Nephron progenitor cell (in vitro differentiated cells): ENCODE measurements around the gene CRYGC.

ENCODE experiments used
- DNase-seq: peaks from one replicate; pipeline ENCODE4 v3.0.0; 2021
- H3K27ac Mint-ChIP-seq: 2 replicates; pipeline ENCODE4 v1.8.0; 2021; ENCODE audit warnings: mild to moderate bottlenecking, moderate library complexity, mixed read lengths
- H3K27me3 Mint-ChIP-seq: 2 replicates; pipeline ENCODE4 v1.8.0; 2021; ENCODE audit warnings: mild to moderate bottlenecking, low read depth, mixed read lengths; ENCODE audit not compliant: poor library complexity
- H3K36me3 Mint-ChIP-seq: 2 replicates; pipeline ENCODE4 v1.8.0; 2021; ENCODE audit warnings: low read depth, mixed read lengths
- H3K4me1 Mint-ChIP-seq: 2 replicates; pipeline ENCODE4 v1.8.0; 2021; ENCODE audit warnings: mixed read lengths
- H3K4me3 Mint-ChIP-seq: 2 replicates; pipeline ENCODE4 v1.8.0; 2021; ENCODE audit warnings: mild to moderate bottlenecking, moderate library complexity, mixed read lengths
- H3K9me3 Mint-ChIP-seq: 2 replicates; pipeline ENCODE4 v1.8.0; 2021; ENCODE audit warnings: mild to moderate bottlenecking, moderate library complexity, mixed read lengths
- CTCF ChIP-seq: fragments of 200-600 bp; sonication (generic); IDR thresholded peaks from 2 replicates; pipeline ENCODE4 v1.5.0; 2021; ENCODE audit warnings: antibody characterized with exemption

CRYGC gene

GRCh38 chr2:208093128-208093527 is 36.5 kb downstream of the CRYGC start:
- Mint-ChIP-seq H3K9me3 (peaks cover 3% of the 10 kb centered on the region), H3K27ac (no peak overlapping the region), H3K27me3 (peaks cover 11% of the 10 kb centered on the region), H3K4me1 (no peaks in the 10 kb centered on the region), H3K36me3 (no peaks in the 10 kb centered on the region), H3K4me3 (no peak overlapping the region)
- TF ChIP-seq CTCF, result no peak
- no peak for DNase-seq

- H3K27me3 Mint-ChIP-seq, result peaks cover 6% of the 10 kb centered on the region
- no peaks in the 10 kb centered on the region for H3K4me1 Mint-ChIP-seq
- H3K36me3 Mint-ChIP-seq, result no peaks in the 10 kb centered on the region
- TF ChIP-seq CTCF, result no peak
- no peak for DNase-seq
- no peak overlapping the region for H3K4me3 Mint-ChIP-seq
- H3K9me3 Mint-ChIP-seq, result peaks cover 3% of the 10 kb centered on the region
- no peak overlapping the region for H3K27ac Mint-ChIP-seq
Measured at GRCh38 chr2:208092093-208092832, 37.4 kb downstream of the CRYGC start.

GRCh38 chr2:208090420-208090819 is 39.2 kb downstream of the CRYGC start:
- no peak for TF ChIP-seq CTCF
- Mint-ChIP-seq H3K4me3 (no peak overlapping the region), H3K4me1 (no peaks in the 10 kb centered on the region), H3K27me3 (peaks cover 6% of the 10 kb centered on the region), H3K36me3 (no peaks in the 10 kb centered on the region), H3K27ac (no peak overlapping the region), H3K9me3 (peaks cover 3% of the 10 kb centered on the region)
- DNase-seq, result no peak

GRCh38 chr2:208086029-208086428 is 43.6 kb downstream of the CRYGC start:
- Mint-ChIP-seq H3K27ac (no peak overlapping the region), H3K4me3 (no peak overlapping the region), H3K36me3 (no peaks in the 10 kb centered on the region), H3K4me1 (no peaks in the 10 kb centered on the region), H3K27me3 (peaks cover 10% of the 10 kb centered on the region), H3K9me3 (peaks cover 8% of the 10 kb centered on the region)
- no peak for TF ChIP-seq CTCF
- DNase-seq, result no peak

- no peak overlapping the region for H3K4me3 Mint-ChIP-seq
- H3K9me3 Mint-ChIP-seq, result peaks cover 20% of the 10 kb centered on the region
- no peaks in the 10 kb centered on the region for H3K4me1 Mint-ChIP-seq
- no peak for TF ChIP-seq CTCF
- no peaks in the 10 kb centered on the region for H3K36me3 Mint-ChIP-seq
- DNase-seq, result no peak
- peaks cover 11% of the 10 kb centered on the region for H3K27me3 Mint-ChIP-seq
- no peak overlapping the region for H3K27ac Mint-ChIP-seq
Measured at GRCh38 chr2:208083807-208084206, 45.8 kb downstream of the CRYGC start.
